ENCODE results near the gene B4GALT4. TPM values are rescaled to one million over a fixed set of nuclear protein-coding genes. Genes with fewer than 3 reads are reported as not detected.

B4GALT4 gene
- total and polyA plus RNA-seq, 2 of the 8 experiments (the other 6 are each of a cell fraction or from before 2014, with no cell fraction given), result 14.6 to 44.7 TPM

DNA sequence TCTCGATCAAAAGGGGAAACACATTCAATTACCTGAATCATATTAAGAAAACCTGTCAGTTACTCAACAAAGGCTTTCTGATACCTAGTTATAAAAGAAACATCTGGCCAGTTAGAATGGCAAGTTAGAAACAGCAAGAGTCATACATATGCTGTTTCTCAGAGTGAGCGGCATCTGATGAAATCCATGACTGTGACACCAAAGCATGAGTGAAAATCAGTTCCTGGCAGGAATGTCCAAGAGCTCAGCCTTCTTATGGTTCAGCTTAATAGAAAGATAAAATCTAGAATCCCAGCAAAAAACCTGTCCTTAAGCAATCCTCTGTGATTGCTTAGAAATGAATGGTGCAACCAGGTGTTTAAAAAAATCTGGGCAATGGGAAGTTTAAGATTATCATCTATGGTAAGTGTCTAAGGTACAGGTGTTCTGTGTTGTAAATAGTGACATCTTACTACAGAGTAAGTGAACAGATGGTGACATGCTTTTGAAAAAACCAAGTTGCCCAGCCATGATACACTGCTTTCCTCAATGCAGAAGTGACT is 18.8 kb downstream of the B4GALT4 start:
- WGBS, 2 experiments (ENCODE audit: extremely low coverage in 1 of 2, insufficient coverage in 1 of 2, insufficient read length in 1 of 2, insufficient replicate concordance in 2 of 2, low coverage in 1 of 2, low lambda C conversion rate in 2 of 2, missing lambda C conversion rate in 1 of 2), result 92% methylated on average over 2 of the region's 2 CpGs; no CpG with 5 or more reads in 1 of the 2 experiments
- POLR2A ChIA-PET (ENCODE audit: partially characterized antibody), result no interaction called here
- no peaks in the 10 kb centered on the region for H3K23me2 ChIP-seq (ENCODE audit: low read depth, low read length)
- no peaks in the 10 kb centered on the region for H3K9me3 ChIP-seq (ENCODE audit: insufficient read depth in 2 of 2, low read depth in 1 of 2, low read length in 1 of 2)
- H2BK120ac ChIP-seq (replicated peaks; ENCODE audit: low read depth, low read length), result no peak overlapping the region
- no peak overlapping the region for H3K9ac ChIP-seq (replicated peaks in 1 of 4; ENCODE audit: extremely low read depth in 1 of 4, low read depth in 3 of 4, low read length in 3 of 4)
- H3K4me2 ChIP-seq (ENCODE audit: insufficient read depth in 1 of 2, low read depth in 2 of 2, low read length in 2 of 2), result no peak overlapping the region
- H4K20me1 ChIP-seq (replicated peaks in 1 of 2; ENCODE audit: control insufficient read depth in 1 of 2, insufficient read depth in 2 of 2, low read length in 2 of 2), result peaks cover 0 to 3% of the 10 kb centered on the region in 2 experiments
- H3K4ac ChIP-seq (replicated peaks; ENCODE audit: insufficient read length, low read depth, low read length), result no peak overlapping the region
- no peak overlapping the region for H2BK15ac ChIP-seq (ENCODE audit: low read length)
- H4K8ac ChIP-seq (ENCODE audit: extremely low read depth, insufficient read depth, low read length), result no peak overlapping the region
- H3K56ac ChIP-seq (replicated peaks; ENCODE audit: insufficient read length, low read depth, low read length), result no peak overlapping the region
- H3K14ac ChIP-seq (ENCODE audit: insufficient read length), result no peak overlapping the region
- DNase-seq (ENCODE audit: low read depth in 1 of 2, low spot score in 2 of 2) (no peak), FAIRE-seq (no peak)
- no peak overlapping the region for H2AK5ac ChIP-seq (ENCODE audit: low read depth, low read length)
- H4K91ac ChIP-seq (replicated peaks; ENCODE audit: insufficient read length, low read length), result no peak overlapping the region
- peaks cover 20 to 93% (median 63%) of the 10 kb centered on the region in 4 experiments for H3K36me3 ChIP-seq (ENCODE audit: control insufficient read depth in 2 of 4, insufficient read depth in 4 of 4, low read length in 3 of 4)
- no peaks in the 10 kb centered on the region for H3K4me1 ChIP-seq (replicated peaks in 1 of 4; ENCODE audit: control insufficient read depth in 3 of 4, insufficient read depth in 4 of 4, low read length in 3 of 4)
- H3K27ac ChIP-seq (ENCODE audit: low read depth, low read length), result no peak overlapping the region
- H3K79me1 ChIP-seq (ENCODE audit: low read depth, low read length), result peaks cover 3% of the 10 kb centered on the region; the same call in 1 of the 2 replicates
- H3K23ac ChIP-seq (ENCODE audit: insufficient read length), result no peak overlapping the region
- no peak overlapping the region for H3K4me3 ChIP-seq (ENCODE audit: extremely low read depth in 1 of 4, insufficient read depth in 2 of 4, low read depth in 3 of 4, low read length in 4 of 4)
- no peak overlapping the region for H2BK20ac ChIP-seq (ENCODE audit: low read length)
- CTCF ChIA-PET (ENCODE audit: partially characterized antibody), result interaction anchor here (1.0 to 2.0 kb wide), 5 partner anchors 8 to 283 kb away, joined by 3 to 7 read pairs (median 4); partner anchors contain the start of gene TEX55
- no peak overlapping the region for H2BK12ac ChIP-seq (ENCODE audit: low read depth, low read length)
- H3K27me3 ChIP-seq (replicated peaks in 1 of 4; ENCODE audit: control insufficient read depth in 3 of 4, extremely low read depth in 1 of 4, insufficient read depth in 3 of 4, low read length in 3 of 4), result no peaks in the 10 kb centered on the region
- H4K5ac ChIP-seq (ENCODE audit: insufficient read length, low read depth, low read length), result no peak overlapping the region
- H3K18ac ChIP-seq (ENCODE audit: extremely low read depth, low read length), result no peak overlapping the region
- no peaks in the 10 kb centered on the region for H3K79me2 ChIP-seq (ENCODE audit: control insufficient read depth in 1 of 2, insufficient read depth in 2 of 2, low read length in 2 of 2)
- H2BK5ac ChIP-seq (ENCODE audit: low read depth, low read length), result no peak overlapping the region
- H2AFZ ChIP-seq (ENCODE audit: low read length), result no peak overlapping the region
- no peak for TF ChIP-seq PHF8 (conservative IDR thresholded peaks at IDR 0.05; ENCODE audit: low read depth, low read length)
- no peak for TF ChIP-seq RAD21 (IDR thresholded peaks at IDR 0.05 in 1 of 2, conservative IDR thresholded peaks at IDR 0.05 in 1 of 2; ENCODE audit: low read depth in 2 of 2, low read length in 2 of 2)
- TF ChIP-seq RNF2 (IDR thresholded peaks at IDR 0.05; ENCODE audit: borderline replicate concordance, low read depth, low read length, missing control alignments, poor library complexity, severe bottlenecking), result no peak
- TF ChIP-seq SIN3A (conservative IDR thresholded peaks at IDR 0.05 in 1 of 2, IDR thresholded peaks at IDR 0.05 in 1 of 2; ENCODE audit: low read depth in 1 of 2, low read length in 2 of 2), result no peak
- no peak for TF ChIP-seq SIX5 (IDR thresholded peaks at IDR 0.05; ENCODE audit: low read depth, low read length)
- no peak for TF ChIP-seq HDAC6 (IDR thresholded peaks at IDR 0.05; ENCODE audit: low read depth, low read length)
- TF ChIP-seq TCF12 (IDR thresholded peaks at IDR 0.05; ENCODE audit: low read depth, low read length), result no peak
- TF ChIP-seq, protein P1, sequence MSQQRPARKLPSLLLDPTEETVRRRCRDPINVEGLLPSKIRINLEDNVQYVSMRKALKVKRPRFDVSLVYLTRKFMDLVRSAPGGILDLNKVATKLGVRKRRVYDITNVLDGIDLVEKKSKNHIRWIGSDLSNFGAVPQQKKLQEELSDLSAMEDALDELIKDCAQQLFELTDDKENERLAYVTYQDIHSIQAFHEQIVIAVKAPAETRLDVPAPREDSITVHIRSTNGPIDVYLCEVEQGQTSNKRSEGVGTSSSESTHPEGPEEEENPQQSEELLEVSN (IDR thresholded peaks at IDR 0.05), result no peak
- TF ChIP-seq RXRA (IDR thresholded peaks at IDR 0.05; ENCODE audit: insufficient read depth, low read depth, low read length), result no peak
- no peak for TF ChIP-seq SAP30 (IDR thresholded peaks at IDR 0.05; ENCODE audit: insufficient read depth, insufficient replicate concordance, low read length)
